HepG2 (cell line): ENCODE data around the gene CHST13. TPM values are rescaled to one million over a fixed set of nuclear protein-coding genes. Genes with fewer than 3 reads are reported as not detected.

Source experiments
- GATAD1 ChIP-seq: IDR thresholded peaks from 2 replicates; pipeline ENCODE4 v1.6.1; 2016; ENCODE audit warnings: missing genetic modification reagents, missing compliant biosample characterization
- HDAC6 ChIP-seq: fragments of 200-600 bp; sonication (generic); IDR thresholded peaks from 2 replicates; pipeline ENCODE4 v1.7.0; 2017; ENCODE audit warnings: mild to moderate bottlenecking, antibody characterized with exemption, low read length, low read depth
- MAFG ChIP-seq: sonication (generic); formaldehyde crosslinking; IDR thresholded peaks from 2 replicates; pipeline ENCODE4 v1.5.1; 2020; ENCODE audit warnings: mild to moderate bottlenecking, missing genetic modification reagents
- MED1 ChIP-seq: sonication (generic); formaldehyde crosslinking; IDR thresholded peaks from 2 replicates; pipeline ENCODE4 v1.4.0; 2020; ENCODE audit warnings: missing genetic modification reagents
- NR2C2 ChIP-seq: sonication (generic); formaldehyde crosslinking; IDR thresholded peaks from 2 replicates; pipeline ENCODE4 v1.4.0; 2020; ENCODE audit warnings: missing genetic modification reagents, mild to moderate bottlenecking, moderate library complexity, borderline replicate concordance
- POLR2A ChIP-seq, 2 experiments: IDR thresholded peaks; 2 replicates each; pipeline ENCODE4 v1.6.1; 2011; ENCODE audit warnings: low read depth in 2 of 2, low read length in 2 of 2, mild to moderate bottlenecking in 1 of 2, moderate library complexity in 1 of 2; ENCODE audit not compliant: insufficient read depth in 1 of 2
- POLR2AphosphoS5 ChIP-seq: IDR thresholded peaks from 2 replicates; pipeline ENCODE4 v1.6.1; 2012; ENCODE audit warnings: low read depth, low read length
- RBM39 ChIP-seq: fragments of 200-400 bp; formaldehyde crosslinking; IDR thresholded peaks from one replicate; pipeline ENCODE4 v1.6.1; 2018; ENCODE audit warnings: antibody characterized with exemption, mild to moderate bottlenecking, low read depth, low read length; ENCODE audit not compliant: poor library complexity, severe bottlenecking
- SAP130 ChIP-seq: IDR thresholded peaks from 2 replicates; pipeline ENCODE4 v1.6.1; 2016; ENCODE audit warnings: low read depth
- SPEN ChIP-seq: sonication (generic); formaldehyde crosslinking; IDR thresholded peaks from 2 replicates; pipeline ENCODE4 v1.5.1; 2020; ENCODE audit warnings: low read depth, mild to moderate bottlenecking, missing genetic modification reagents
- ZFX ChIP-seq: sonication (generic); formaldehyde crosslinking; IDR thresholded peaks from 2 replicates; pipeline ENCODE4 v1.4.0; 2020; ENCODE audit warnings: mild to moderate bottlenecking, low read depth, missing genetic modification reagents, moderate library complexity
- ZNF737 ChIP-seq: sonication (generic); formaldehyde crosslinking; IDR thresholded peaks from 2 replicates; pipeline ENCODE4 v1.5.0; 2020; ENCODE audit warnings: missing genetic modification reagents, mild to moderate bottlenecking, borderline replicate concordance
- ZNF747 ChIP-seq: sonication (generic); formaldehyde crosslinking; IDR thresholded peaks from 2 replicates; pipeline ENCODE4 v1.8.1; 2023; ENCODE audit warnings: missing genetic modification reagents, mild to moderate bottlenecking, borderline replicate concordance
- polyA plus RNA-seq, 8 experiments: library from polyadenylated mRNA; depleted of rRNA in 3 of 8; stranded (reverse) in 7 of 8; unstranded in 1 of 8; fragments of >200 nt; fragmentation: Illumina TruSeq in 4 of 8; extraction: Trizol in 4 of 8; gene quantifications; 2 replicates each; pipeline versions ENCODE4 v1.2.1 to v1.2.3, GENCODE V29; 2011 to 2016; ENCODE audit warnings: low read depth in 4 of 8, missing spikeins in 1 of 8, mixed read lengths in 1 of 8; ENCODE audit not compliant: insufficient read depth in 1 of 8
- total RNA-seq, 5 experiments: library from RNA; depleted of rRNA; stranded (reverse); fragments of >200 nt; fragmentation: Illumina TruSeq; extraction: Trizol; gene quantifications; 2 replicates each; pipeline ENCODE4 v1.2.3, GENCODE V29; 2016; ENCODE audit warnings: low read depth in 1 of 5
- TF ChIP-seq, protein P1 (sequence below): sonication (generic); formaldehyde crosslinking; IDR thresholded peaks from 2 replicates; pipeline ENCODE4 v1.4.0; 2020; ENCODE audit warnings: missing genetic modification reagents
- TF ChIP-seq, protein P2 (sequence below): IDR thresholded peaks from 2 replicates; pipeline ENCODE4 v1.6.1; 2016; ENCODE audit warnings: missing genetic modification reagents, missing compliant biosample characterization
- TF ChIP-seq, protein P3 (sequence below): IDR thresholded peaks from 2 replicates; pipeline ENCODE4 v1.6.1; 2012; ENCODE audit warnings: low read length, improper control_type of control experiment
- TF ChIP-seq, protein P4 (sequence below): sonication (generic); formaldehyde crosslinking; IDR thresholded peaks from 2 replicates; pipeline ENCODE4 v1.9.0; 2022; ENCODE audit warnings: low read depth, missing genetic modification reagents
- TF ChIP-seq, protein P5 (sequence below): sonication (generic); formaldehyde crosslinking; IDR thresholded peaks from 2 replicates; pipeline ENCODE4 v1.4.0; 2020; ENCODE audit warnings: missing genetic modification reagents

Gene CHST13
- total and polyA plus RNA-seq, 2 of the 13 experiments (the other 11 are each of a cell fraction or from before 2014, with no cell fraction given) = 32.0 to 43.1 TPM

DNA sequence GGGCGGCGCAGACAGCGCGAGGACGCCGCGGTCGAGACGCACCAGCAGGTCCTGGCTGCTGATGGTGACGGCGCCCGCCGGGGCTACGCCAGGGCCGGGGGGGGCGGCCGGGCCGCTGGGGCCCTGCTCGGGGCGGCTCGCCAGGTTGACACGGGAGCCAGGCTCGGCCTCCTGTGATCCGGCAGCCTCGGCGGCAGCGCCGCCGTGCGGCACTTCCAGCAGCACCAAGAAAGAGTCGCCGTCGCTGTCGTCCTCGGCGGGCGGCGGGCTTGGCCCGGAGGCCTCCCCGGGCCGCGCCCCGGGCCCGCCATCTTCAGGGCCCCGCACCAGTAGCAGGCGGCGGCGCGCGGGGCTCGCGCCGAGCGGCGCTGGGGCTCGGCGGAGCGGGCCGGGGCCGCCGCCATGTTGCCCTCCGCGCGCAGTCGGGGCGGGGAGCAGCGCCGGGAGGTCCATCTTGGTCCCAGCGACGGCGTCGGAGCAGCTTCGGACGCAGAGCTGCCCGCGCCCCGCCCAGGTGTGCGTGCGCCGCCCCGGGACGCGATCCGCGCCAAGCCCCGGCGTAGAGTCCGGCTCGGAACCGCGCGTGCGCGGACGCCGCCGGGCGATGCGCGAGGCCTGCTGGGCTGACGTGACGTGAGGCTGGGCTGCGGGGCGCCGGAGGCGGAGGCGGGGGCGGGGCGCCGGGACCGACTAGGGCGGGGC, 48.4 kb upstream of the CHST13 start, which contains the start of gene ZXDC (continued):
- TF ChIP-seq MAFG (CRISPR knock-in tag) = no peak
- TF ChIP-seq POLR2AphosphoS5 = peak; percentile 62; the same call in 1 of the 2 replicates
- TF ChIP-seq POLR2A (IDR thresholded peaks at IDR 0.05; ENCODE audit: insufficient read depth in 1 of 2, low read depth in 2 of 2, low read length in 2 of 2) = peak in 1 of 2 experiments; percentile 58; a peak in 2 of 4 replicates
- TF ChIP-seq, protein P1, sequence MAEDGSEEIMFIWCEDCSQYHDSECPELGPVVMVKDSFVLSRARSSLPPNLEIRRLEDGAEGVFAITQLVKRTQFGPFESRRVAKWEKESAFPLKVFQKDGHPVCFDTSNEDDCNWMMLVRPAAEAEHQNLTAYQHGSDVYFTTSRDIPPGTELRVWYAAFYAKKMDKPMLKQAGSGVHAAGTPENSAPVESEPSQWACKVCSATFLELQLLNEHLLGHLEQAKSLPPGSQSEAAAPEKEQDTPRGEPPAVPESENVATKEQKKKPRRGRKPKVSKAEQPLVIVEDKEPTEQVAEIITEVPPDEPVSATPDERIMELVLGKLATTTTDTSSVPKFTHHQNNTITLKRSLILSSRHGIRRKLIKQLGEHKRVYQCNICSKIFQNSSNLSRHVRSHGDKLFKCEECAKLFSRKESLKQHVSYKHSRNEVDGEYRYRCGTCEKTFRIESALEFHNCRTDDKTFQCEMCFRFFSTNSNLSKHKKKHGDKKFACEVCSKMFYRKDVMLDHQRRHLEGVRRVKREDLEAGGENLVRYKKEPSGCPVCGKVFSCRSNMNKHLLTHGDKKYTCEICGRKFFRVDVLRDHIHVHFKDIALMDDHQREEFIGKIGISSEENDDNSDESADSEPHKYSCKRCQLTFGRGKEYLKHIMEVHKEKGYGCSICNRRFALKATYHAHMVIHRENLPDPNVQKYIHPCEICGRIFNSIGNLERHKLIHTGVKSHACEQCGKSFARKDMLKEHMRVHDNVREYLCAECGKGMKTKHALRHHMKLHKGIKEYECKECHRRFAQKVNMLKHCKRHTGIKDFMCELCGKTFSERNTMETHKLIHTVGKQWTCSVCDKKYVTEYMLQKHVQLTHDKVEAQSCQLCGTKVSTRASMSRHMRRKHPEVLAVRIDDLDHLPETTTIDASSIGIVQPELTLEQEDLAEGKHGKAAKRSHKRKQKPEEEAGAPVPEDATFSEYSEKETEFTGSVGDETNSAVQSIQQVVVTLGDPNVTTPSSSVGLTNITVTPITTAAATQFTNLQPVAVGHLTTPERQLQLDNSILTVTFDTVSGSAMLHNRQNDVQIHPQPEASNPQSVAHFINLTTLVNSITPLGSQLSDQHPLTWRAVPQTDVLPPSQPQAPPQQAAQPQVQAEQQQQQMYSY (CRISPR knock-in tag) = peak; percentile 88
- TF ChIP-seq RBM39 = peak; percentile 15
- peak; percentile 26; the same call in 1 of the 2 replicates for TF ChIP-seq MED1 (CRISPR knock-in tag)
- TF ChIP-seq, protein P2, sequence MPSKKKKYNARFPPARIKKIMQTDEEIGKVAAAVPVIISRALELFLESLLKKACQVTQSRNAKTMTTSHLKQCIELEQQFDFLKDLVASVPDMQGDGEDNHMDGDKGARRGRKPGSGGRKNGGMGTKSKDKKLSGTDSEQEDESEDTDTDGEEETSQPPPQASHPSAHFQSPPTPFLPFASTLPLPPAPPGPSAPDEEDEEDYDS (CRISPR knock-in tag) = 0 out of 2 replicates have a peak, but pooled peaks have one; percentile 11
- peak; percentile 59; the same call in 1 of the 2 replicates for TF ChIP-seq SPEN
- TF ChIP-seq HDAC6 = no peak
- TF ChIP-seq, protein P3, sequence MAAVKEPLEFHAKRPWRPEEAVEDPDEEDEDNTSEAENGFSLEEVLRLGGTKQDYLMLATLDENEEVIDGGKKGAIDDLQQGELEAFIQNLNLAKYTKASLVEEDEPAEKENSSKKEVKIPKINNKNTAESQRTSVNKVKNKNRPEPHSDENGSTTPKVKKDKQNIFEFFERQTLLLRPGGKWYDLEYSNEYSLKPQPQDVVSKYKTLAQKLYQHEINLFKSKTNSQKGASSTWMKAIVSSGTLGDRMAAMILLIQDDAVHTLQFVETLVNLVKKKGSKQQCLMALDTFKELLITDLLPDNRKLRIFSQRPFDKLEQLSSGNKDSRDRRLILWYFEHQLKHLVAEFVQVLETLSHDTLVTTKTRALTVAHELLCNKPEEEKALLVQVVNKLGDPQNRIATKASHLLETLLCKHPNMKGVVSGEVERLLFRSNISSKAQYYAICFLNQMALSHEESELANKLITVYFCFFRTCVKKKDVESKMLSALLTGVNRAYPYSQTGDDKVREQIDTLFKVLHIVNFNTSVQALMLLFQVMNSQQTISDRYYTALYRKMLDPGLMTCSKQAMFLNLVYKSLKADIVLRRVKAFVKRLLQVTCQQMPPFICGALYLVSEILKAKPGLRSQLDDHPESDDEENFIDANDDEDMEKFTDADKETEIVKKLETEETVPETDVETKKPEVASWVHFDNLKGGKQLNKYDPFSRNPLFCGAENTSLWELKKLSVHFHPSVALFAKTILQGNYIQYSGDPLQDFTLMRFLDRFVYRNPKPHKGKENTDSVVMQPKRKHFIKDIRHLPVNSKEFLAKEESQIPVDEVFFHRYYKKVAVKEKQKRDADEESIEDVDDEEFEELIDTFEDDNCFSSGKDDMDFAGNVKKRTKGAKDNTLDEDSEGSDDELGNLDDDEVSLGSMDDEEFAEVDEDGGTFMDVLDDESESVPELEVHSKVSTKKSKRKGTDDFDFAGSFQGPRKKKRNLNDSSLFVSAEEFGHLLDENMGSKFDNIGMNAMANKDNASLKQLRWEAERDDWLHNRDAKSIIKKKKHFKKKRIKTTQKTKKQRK = no peak
- TF ChIP-seq, protein P4, sequence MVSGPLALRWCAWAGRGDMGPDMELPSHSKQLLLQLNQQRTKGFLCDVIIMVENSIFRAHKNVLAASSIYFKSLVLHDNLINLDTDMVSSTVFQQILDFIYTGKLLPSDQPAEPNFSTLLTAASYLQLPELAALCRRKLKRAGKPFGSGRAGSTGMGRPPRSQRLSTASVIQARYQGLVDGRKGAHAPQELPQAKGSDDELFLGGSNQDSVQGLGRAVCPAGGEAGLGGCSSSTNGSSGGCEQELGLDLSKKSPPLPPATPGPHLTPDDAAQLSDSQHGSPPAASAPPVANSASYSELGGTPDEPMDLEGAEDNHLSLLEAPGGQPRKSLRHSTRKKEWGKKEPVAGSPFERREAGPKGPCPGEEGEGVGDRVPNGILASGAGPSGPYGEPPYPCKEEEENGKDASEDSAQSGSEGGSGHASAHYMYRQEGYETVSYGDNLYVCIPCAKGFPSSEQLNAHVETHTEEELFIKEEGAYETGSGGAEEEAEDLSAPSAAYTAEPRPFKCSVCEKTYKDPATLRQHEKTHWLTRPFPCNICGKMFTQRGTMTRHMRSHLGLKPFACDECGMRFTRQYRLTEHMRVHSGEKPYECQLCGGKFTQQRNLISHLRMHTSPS (CRISPR knock-in tag) = no peak
- TF ChIP-seq GATAD1 (CRISPR knock-in tag) = peak; percentile 37; the same call in 1 of the 2 replicates
- peak; percentile 65 for TF ChIP-seq NR2C2 (CRISPR knock-in tag)
- TF ChIP-seq, protein P5, sequence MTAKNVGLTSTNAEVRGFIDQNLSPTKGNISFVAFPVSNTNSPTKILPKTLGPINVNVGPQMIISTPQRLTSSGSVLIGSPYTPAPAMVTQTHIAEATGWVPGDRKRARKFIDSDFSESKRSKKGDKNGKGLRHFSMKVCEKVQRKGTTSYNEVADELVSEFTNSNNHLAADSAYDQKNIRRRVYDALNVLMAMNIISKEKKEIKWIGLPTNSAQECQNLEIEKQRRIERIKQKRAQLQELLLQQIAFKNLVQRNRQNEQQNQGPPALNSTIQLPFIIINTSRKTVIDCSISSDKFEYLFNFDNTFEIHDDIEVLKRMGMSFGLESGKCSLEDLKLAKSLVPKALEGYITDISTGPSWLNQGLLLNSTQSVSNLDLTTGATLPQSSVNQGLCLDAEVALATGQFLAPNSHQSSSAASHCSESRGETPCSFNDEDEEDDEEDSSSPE (CRISPR knock-in tag) = 0 out of 2 replicates have a peak, but pooled peaks have one; percentile 49
- TF ChIP-seq ZNF737 (CRISPR knock-in tag) = no peak
- 0 out of 2 replicates have a peak, but pooled peaks have one; percentile 47 for TF ChIP-seq ZNF747 (CRISPR knock-in tag)
- TF ChIP-seq SAP130 (CRISPR knock-in tag) = peak; percentile 50; the same call in 1 of the 2 replicates
- TF ChIP-seq ZFX (CRISPR knock-in tag) = peak; percentile 68; the same call in 1 of the 2 replicates
